Spleen (tissue), 11 donors: Measurements from ENCODE around the gene IRX6. TPM values are rescaled to one million over a fixed set of nuclear protein-coding genes. Genes with fewer than 3 reads are reported as not detected.

ENCODE experiments used
- DNase-seq: peaks from one replicate; pipeline ENCODE4 v3.0.0-alpha.2; 2020
- H3K27ac ChIP-seq, 8 donors: fragments of 200-600 bp; sonication (generic) in 7 of 8; 1 replicate in 4 of 8; 2 replicates in 4 of 8; pipeline versions ENCODE4 v1.5.0 to v1.8.0; 2016 to 2021; ENCODE audit warnings: inconsistent platforms in 4 of 8, mild to moderate bottlenecking in 4 of 8, moderate library complexity in 1 of 8
- H3K27me3 ChIP-seq, 7 donors: fragments of 200-600 bp; sonication (generic) in 6 of 7; replicated peaks in 1 of 7; 1 replicate in 4 of 7; 2 replicates in 3 of 7; pipeline versions ENCODE4 v1.5.0 to v1.8.0; 2016 to 2021; ENCODE audit warnings: inconsistent platforms in 3 of 7, mild to moderate bottlenecking in 1 of 7
- H3K36me3 ChIP-seq, 6 donors: fragments of 200-600 bp; sonication (generic) in 5 of 6; 1 replicate in 4 of 6; 2 replicates in 2 of 6; pipeline versions ENCODE4 v1.5.0 to v1.8.0; 2016 to 2021; ENCODE audit warnings: inconsistent platforms in 2 of 6
- H3K4me1 ChIP-seq, 6 donors: fragments of 200-600 bp; sonication (generic) in 5 of 6; 1 replicate in 3 of 6; 2 replicates in 3 of 6; pipeline versions ENCODE4 v1.5.0 to v1.8.0; 2016 to 2021; ENCODE audit warnings: inconsistent platforms in 3 of 6
- H3K4me3 ChIP-seq, 8 donors: fragments of 200-600 bp; sonication (generic) in 7 of 8; 1 replicate in 4 of 8; 2 replicates in 4 of 8; pipeline versions ENCODE4 v1.5.0 to v1.8.0; 2016 to 2021; ENCODE audit warnings: inconsistent platforms in 4 of 8, mild to moderate bottlenecking in 4 of 8, moderate library complexity in 2 of 8
- H3K9me3 ChIP-seq, 8 donors: fragments of 200-600 bp; sonication (generic) in 7 of 8; 1 replicate in 4 of 8; 2 replicates in 4 of 8; pipeline versions ENCODE4 v1.5.0 to v1.8.0; 2016 to 2021; ENCODE audit warnings: inconsistent platforms in 4 of 8
- POLR2A ChIP-seq, 3 donors: fragments of 450-650 bp; IDR thresholded peaks; one replicate each; pipeline ENCODE4 v1.5.1; 2017; ENCODE audit warnings: antibody characterized with exemption in 3 of 3, mild to moderate bottlenecking in 1 of 3
- POLR2AphosphoS5 ChIP-seq, 3 donors: sonication (generic); formaldehyde crosslinking; IDR thresholded peaks; one replicate each; pipeline ENCODE4 v1.5.1; 2017; ENCODE audit warnings: antibody characterized with exemption in 3 of 3
- WGBS, 5 donors: extraction: QIAGEN DNeasy Blood & Tissue Kit in 3 of 5; methylation state at CpG; one replicate each; pipeline versions ENCODE4 v1.1.5 to v1.1.7; 2013 to 2018; 5-methylcytosine and 5-hydroxymethylcytosine counted together
- intact Hi-C: fragments of 100-400 bp; cut with DNase I; formaldehyde crosslinking; loops from one replicate; pipeline ENCODE4 v1.15.0; 2023; ENCODE audit warnings: low total_unique reads
- polyA plus RNA-seq, 3 donors: library from polyadenylated mRNA; stranded (reverse); fragments of 200-250 nt; gene quantifications; one replicate each; pipeline ENCODE4 v1.2.1, GENCODE V29; 2013
- total RNA-seq, 7 donors: library from RNA; depleted of rRNA in 3 of 7; stranded (reverse); fragments of >200 nt in 3 of 7; fragmentation: NEBNext Ultra II Directional in 4 of 7; extraction: Animal tissue kit (Norgen Biotek cat#: 25700) in 4 of 7; gene quantifications; one replicate each; pipeline versions ENCODE4 v1.1.0 to v1.2.1, GENCODE V29; 2016 to 2021
- TF ChIP-seq, protein P1 (sequence below), 11 experiments: fragments of 200-600 bp in 7 of 11; fragments of 450-650 bp in 4 of 11; sonication (generic) in 4 of 11; IDR thresholded peaks in 8 of 11; conservative IDR thresholded peaks in 3 of 11; 1 replicate in 7 of 11; 2 replicates in 4 of 11; pipeline versions ENCODE4 v1.4.0 to v1.8.0; 2016 to 2021; ENCODE audit warnings: antibody characterized with exemption in 11 of 11, inconsistent platforms in 4 of 11, mild to moderate bottlenecking in 1 of 11
- donor health status: healthy with polysubstance abuse.
- donor health status: DM: no; HTN: no; CAD: no; lungs with moderate emphysema.
- donor health status: DM: no; HTN: no; CAD: no.
- donor health status: Bipolar disorder and iron deficiency.
- donor health status: healthy.
- donor health status: DM: no; HTN: no; CAD: no.
- donor health status: DM: yes; HTN: yes; CAD: no.

The IRX6 gene
- total and polyA plus RNA-seq, 10 donors: 0.08 to 1.9 (median 0.40) TPM; not detected in 1

DNA sequence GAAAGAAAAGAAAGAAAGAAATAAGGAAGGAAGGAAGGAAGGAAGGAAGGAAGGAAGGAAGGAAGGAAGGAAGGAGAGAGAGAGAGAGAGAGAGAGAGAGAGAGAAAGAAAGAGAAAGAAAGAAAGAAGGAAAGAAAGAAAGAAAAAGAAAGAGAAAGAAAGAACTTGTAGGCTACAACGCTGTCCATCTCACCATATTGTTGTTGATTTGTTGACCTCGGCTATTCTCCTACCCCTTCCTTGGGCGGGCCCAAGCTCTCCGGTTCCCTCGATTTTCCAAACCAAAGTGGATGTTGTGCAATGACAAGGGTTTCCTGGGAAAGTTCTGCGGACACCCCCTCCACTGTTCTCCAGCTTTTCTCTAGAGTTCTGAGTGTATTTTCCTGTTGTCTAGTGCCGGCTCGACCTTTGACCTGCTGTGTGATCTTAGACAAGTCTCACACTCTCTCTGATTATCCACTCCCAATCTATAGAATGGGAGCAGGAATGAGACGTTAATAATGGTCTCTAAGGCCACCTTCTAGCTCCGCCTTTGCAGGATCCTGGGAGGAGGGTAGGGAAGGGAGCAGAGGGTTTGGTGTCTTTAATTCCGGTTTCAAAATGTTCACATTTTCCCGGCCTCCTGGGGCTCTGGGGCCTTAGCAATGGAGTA lies 1.6 kb downstream of the IRX6 start:
- DNase-seq: no peak
- Histone ChIP-seq H3K27me3 (peaks cover 5 to 100% (median 63%) of the 10 kb centered on the region in 7 donors), H3K4me1 (peaks cover 0 to 38% (median 15%) of the 10 kb centered on the region in 6 donors), H3K36me3 (no peaks in the 10 kb centered on the region), H3K27ac (no peak overlapping the region), H3K4me3 (no peak overlapping the region), H3K9me3 (no peaks in the 10 kb centered on the region)
- intact Hi-C loops: no loop called here
- 11 to 26% (median 13%) methylated on average over 12 of the region's 12 CpGs for WGBS, 5 donors
- TF ChIP-seq POLR2A (IDR thresholded peaks at IDR 0.05): no peak
- TF ChIP-seq POLR2AphosphoS5 (IDR thresholded peaks at IDR 0.05): no peak
- TF ChIP-seq, protein P1, sequence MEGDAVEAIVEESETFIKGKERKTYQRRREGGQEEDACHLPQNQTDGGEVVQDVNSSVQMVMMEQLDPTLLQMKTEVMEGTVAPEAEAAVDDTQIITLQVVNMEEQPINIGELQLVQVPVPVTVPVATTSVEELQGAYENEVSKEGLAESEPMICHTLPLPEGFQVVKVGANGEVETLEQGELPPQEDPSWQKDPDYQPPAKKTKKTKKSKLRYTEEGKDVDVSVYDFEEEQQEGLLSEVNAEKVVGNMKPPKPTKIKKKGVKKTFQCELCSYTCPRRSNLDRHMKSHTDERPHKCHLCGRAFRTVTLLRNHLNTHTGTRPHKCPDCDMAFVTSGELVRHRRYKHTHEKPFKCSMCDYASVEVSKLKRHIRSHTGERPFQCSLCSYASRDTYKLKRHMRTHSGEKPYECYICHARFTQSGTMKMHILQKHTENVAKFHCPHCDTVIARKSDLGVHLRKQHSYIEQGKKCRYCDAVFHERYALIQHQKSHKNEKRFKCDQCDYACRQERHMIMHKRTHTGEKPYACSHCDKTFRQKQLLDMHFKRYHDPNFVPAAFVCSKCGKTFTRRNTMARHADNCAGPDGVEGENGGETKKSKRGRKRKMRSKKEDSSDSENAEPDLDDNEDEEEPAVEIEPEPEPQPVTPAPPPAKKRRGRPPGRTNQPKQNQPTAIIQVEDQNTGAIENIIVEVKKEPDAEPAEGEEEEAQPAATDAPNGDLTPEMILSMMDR (IDR thresholded peaks at IDR 0.05 in 8 of 11, conservative IDR thresholded peaks at IDR 0.05 in 3 of 11): no peak

- no peak overlapping the region for H3K27ac ChIP-seq
- TF ChIP-seq POLR2AphosphoS5 (IDR thresholded peaks at IDR 0.05): no peak
- peaks cover 0 to 47% (median 20%) of the 10 kb centered on the region in 6 donors for H3K4me1 ChIP-seq
- intact Hi-C loops: no loop called here
- WGBS, 5 donors: 25 to 38% (median 34%) methylated on average over 19 to 21 of the region's 21 CpGs
- no peak for DNase-seq
- no peaks in the 10 kb centered on the region for H3K9me3 ChIP-seq
- no peak overlapping the region for H3K4me3 ChIP-seq
- no peaks in the 10 kb centered on the region for H3K36me3 ChIP-seq
- peaks cover 5 to 100% (median 71%) of the 10 kb centered on the region in 7 donors for H3K27me3 ChIP-seq
These were observed 2.5 kb downstream of the IRX6 start for GRCh38 chr16:55326261-55327092.

- no peaks in the 10 kb centered on the region for H3K36me3 ChIP-seq
- intact Hi-C loops: no loop called here
- 6 to 18% (median 12%) methylated on average over 30 to 55 of the region's 55 CpGs for WGBS, 5 donors
- no peak overlapping the region for H3K4me3 ChIP-seq
- TF ChIP-seq POLR2AphosphoS5 (IDR thresholded peaks at IDR 0.05) (no peak), POLR2A (IDR thresholded peaks at IDR 0.05) (no peak)
- TF ChIP-seq, protein P1 (IDR thresholded peaks at IDR 0.05 in 8 of 11, conservative IDR thresholded peaks at IDR 0.05 in 3 of 11): no peak
- H3K9me3 ChIP-seq: no peaks in the 10 kb centered on the region
- H3K4me1 ChIP-seq: peaks cover 0 to 49% (median 20%) of the 10 kb centered on the region in 6 donors
- peak; percentile 70 for DNase-seq
- no peak overlapping the region for H3K27ac ChIP-seq
- H3K27me3 ChIP-seq: peaks cover 5 to 97% (median 64%) of the 10 kb centered on the region in 7 donors
These were observed 4.9 kb downstream of the IRX6 start for GRCh38 chr16:55328611-55329569.

DNA sequence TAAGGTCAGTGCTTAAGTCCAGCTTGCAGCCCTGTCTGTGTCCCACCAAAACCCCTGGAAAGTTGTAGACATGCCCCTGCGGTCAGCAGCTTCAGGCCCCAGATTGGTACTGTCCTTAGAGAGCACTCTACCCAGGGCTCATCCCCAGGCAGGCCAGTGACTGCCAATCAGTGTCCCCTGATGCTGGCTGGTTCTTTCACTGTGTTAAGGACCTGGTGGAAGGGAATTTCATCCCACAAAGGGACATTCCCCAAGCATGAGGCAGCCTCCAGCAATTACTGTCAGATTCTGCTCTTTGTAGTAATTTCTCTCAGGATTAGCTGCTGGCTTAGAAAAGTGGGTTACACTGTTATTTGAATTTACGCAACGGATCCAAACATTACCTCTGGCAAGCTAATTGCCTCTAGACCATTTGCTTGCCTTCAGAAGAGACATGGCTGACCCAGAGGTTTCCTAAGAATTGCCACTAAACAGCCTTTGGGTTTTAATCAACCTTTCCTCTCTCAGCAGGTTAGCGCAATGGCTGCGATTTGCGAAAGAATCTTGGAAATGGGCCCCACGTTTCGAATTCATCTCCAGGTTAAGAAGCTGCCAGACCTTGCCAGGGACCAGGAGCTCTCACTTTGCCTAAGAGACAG lies 5.9 kb downstream of the IRX6 start:
- Histone ChIP-seq H3K4me1 (peaks cover 0 to 43% (median 15%) of the 10 kb centered on the region in 6 donors), H3K4me3 (no peak overlapping the region), H3K27me3 (peaks cover 5 to 91% (median 54%) of the 10 kb centered on the region in 7 donors), H3K9me3 (no peaks in the 10 kb centered on the region), H3K36me3 (no peaks in the 10 kb centered on the region), H3K27ac (no peak overlapping the region)
- TF ChIP-seq, protein P1 (IDR thresholded peaks at IDR 0.05 in 8 of 11, conservative IDR thresholded peaks at IDR 0.05 in 3 of 11): no peak
- no peak for TF ChIP-seq POLR2A (IDR thresholded peaks at IDR 0.05)
- no peak for TF ChIP-seq POLR2AphosphoS5 (IDR thresholded peaks at IDR 0.05)
- DNase-seq: no peak
- intact Hi-C loops: no loop called here
- 35 to 60% (median 40%) methylated on average over 7 to 8 of the region's 8 CpGs for WGBS, 5 donors
